Calu3 (cell line): ENCODE measurements around the gene GJA4. TPM values are rescaled to one million over a fixed set of nuclear protein-coding genes. Genes with fewer than 3 reads are reported as not detected.
"Not testable (repeated sequence)": the region's sequence is repeated elsewhere in the genome, so short reads cannot be mapped to it uniquely, and the experiment has no call there.

Experiments used
- BruUV-seq: library from RNA; stranded (reverse); fragments of 400-500 nt; replicated peaks from 2 replicates; lab custom pipeline; 2021; lab: Mats Ljungman, UMichigan
- CTCF ChIA-PET: fragments of 300-600 bp; sonication (Branson Sonifier 250); formaldehyde crosslinking; loops from one replicate; lab custom pipeline; 2022; ENCODE audit warnings: antibody characterized with exemption; lab: Charles Lee
- DNase-seq: peaks from one replicate; pipeline ENCODE4 v3.0.0; 2022
- H3K27ac Mint-ChIP-seq: one replicate; pipeline ENCODE4 v1.8.0; 2022; ENCODE audit warnings: mixed read lengths; ENCODE audit not compliant: unreplicated experiment
- H3K27me3 Mint-ChIP-seq: one replicate; pipeline ENCODE4 v1.8.0; 2022; ENCODE audit warnings: mixed read lengths; ENCODE audit not compliant: unreplicated experiment
- H3K36me3 Mint-ChIP-seq: one replicate; pipeline ENCODE4 v1.8.0; 2022; ENCODE audit warnings: mild to moderate bottlenecking, moderate library complexity, mixed read lengths; ENCODE audit not compliant: insufficient read depth, unreplicated experiment
- H3K4me1 Mint-ChIP-seq: one replicate; pipeline ENCODE4 v1.8.0; 2022; ENCODE audit warnings: mild to moderate bottlenecking, low read depth, mixed read lengths; ENCODE audit not compliant: unreplicated experiment
- H3K4me3 Mint-ChIP-seq: one replicate; pipeline ENCODE4 v1.8.0; 2022; ENCODE audit warnings: mild to moderate bottlenecking, low read depth, moderate library complexity, mixed read lengths; ENCODE audit not compliant: unreplicated experiment
- H3K9me3 Mint-ChIP-seq: one replicate; pipeline ENCODE4 v1.8.0; 2022; ENCODE audit warnings: low read depth, mixed read lengths; ENCODE audit not compliant: unreplicated experiment
- CTCF ChIP-seq: fragments of 200-600 bp; IDR thresholded peaks from one replicate; pipeline ENCODE4 v1.8.0; 2022; ENCODE audit warnings: antibody characterized with exemption; ENCODE audit not compliant: unreplicated experiment
- intact Hi-C: fragments of 100-400 bp; cut with micrococcal nuclease; formaldehyde crosslinking; loops from one replicate; pipeline ENCODE4 v1.10.0; 2022; ENCODE audit not compliant: unreplicated experiment
- total RNA-seq: library from RNA; stranded (reverse); gene quantifications from 2 replicates; pipeline ENCODE4 v1.2.3, GENCODE V29; 2022

GJA4 gene
- total RNA-seq, 1 experiment from 2014 or later = not detected

GRCh38 chr1:34816778-34817177 lies 24.0 kb downstream of the GJA4 start:
- intact Hi-C loops = no loop called here
- no peaks in the 10 kb centered on the region for H3K27me3 Mint-ChIP-seq
- H3K9me3 Mint-ChIP-seq = no peaks in the 10 kb centered on the region
- CTCF ChIA-PET = no interaction called here
- DNase-seq = no peak
- no peaks in the 10 kb centered on the region for H3K36me3 Mint-ChIP-seq
- H3K4me1 Mint-ChIP-seq = no peaks in the 10 kb centered on the region
- no peak for TF ChIP-seq CTCF
- BruUV-seq = no TSS peak
- no peak overlapping the region for H3K4me3 Mint-ChIP-seq
- H3K27ac Mint-ChIP-seq = no peak overlapping the region

DNA sequence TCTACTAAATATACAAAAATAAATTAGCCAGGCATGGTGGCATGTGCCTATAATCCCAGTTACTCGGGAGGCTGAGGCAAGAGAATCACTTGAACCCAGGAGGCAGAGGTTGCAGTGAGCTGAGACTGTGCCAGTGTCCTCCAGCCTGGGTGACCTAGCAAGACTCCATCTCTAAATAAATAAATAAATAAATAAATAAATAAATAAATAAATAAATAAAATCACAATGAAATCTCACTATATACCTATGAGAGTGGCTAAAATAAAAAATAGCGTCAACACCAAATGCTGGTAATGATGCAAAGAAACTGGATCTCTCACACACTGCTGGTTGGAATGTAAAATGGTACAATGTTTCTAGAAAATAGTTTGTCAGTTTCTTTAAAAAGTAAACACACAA lies 26.1 kb downstream of the GJA4 start:
- H3K27me3 Mint-ChIP-seq, BruUV-seq, intact Hi-C loops, DNase-seq, H3K9me3 Mint-ChIP-seq, H3K4me3 Mint-ChIP-seq, H3K27ac Mint-ChIP-seq, H3K4me1 Mint-ChIP-seq, CTCF ChIA-PET, H3K36me3 Mint-ChIP-seq: not testable (repeated sequence)

DNA sequence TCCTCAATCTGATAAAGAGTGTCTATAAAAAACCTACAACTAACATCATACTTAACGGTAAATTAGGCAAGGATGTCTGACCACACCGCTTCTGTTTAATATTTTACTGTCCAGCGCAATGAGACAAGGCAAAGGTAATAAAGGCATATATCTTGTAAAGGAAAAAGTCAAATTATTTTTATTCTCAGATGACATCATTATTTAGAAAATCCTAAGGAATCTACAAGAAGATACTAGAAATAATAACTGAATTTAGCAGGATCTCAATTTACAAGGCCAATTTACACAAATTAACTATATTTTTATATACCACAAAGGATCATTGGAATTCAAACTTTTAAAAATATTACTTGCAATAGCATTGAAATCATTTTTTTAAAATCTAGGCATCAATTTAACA lies 29.4 kb downstream of the GJA4 start:
- no TSS peak for BruUV-seq

GRCh38 chr1:34824817-34825454 lies 32.1 kb downstream of the GJA4 start:
- H3K9me3 Mint-ChIP-seq = no peaks in the 10 kb centered on the region
- no peak overlapping the region for H3K4me3 Mint-ChIP-seq
- no peak for DNase-seq
- no peaks in the 10 kb centered on the region for H3K36me3 Mint-ChIP-seq
- no peak overlapping the region for H3K27ac Mint-ChIP-seq
- H3K27me3 Mint-ChIP-seq = no peaks in the 10 kb centered on the region
- no TSS peak for BruUV-seq
- CTCF ChIA-PET = interaction anchor here (0.6 kb wide), 1 partner anchor 102 kb away, joined by 7 read pairs; no protein-coding TSS in a partner anchor
- no peak for TF ChIP-seq CTCF
- H3K4me1 Mint-ChIP-seq = peaks cover 8% of the 10 kb centered on the region
- intact Hi-C loops = no loop called here

More for the DNA sequence above, 29.4 kb downstream of the GJA4 start:
- no peak for DNase-seq
- Mint-ChIP-seq H3K27ac (no peak overlapping the region), H3K36me3 (no peaks in the 10 kb centered on the region), H3K4me1 (peaks cover 8% of the 10 kb centered on the region), H3K27me3 (no peaks in the 10 kb centered on the region), H3K9me3 (no peaks in the 10 kb centered on the region), H3K4me3 (no peak overlapping the region)
- no peak for TF ChIP-seq CTCF
- CTCF ChIA-PET = no interaction called here
- intact Hi-C loops = no loop called here

DNA sequence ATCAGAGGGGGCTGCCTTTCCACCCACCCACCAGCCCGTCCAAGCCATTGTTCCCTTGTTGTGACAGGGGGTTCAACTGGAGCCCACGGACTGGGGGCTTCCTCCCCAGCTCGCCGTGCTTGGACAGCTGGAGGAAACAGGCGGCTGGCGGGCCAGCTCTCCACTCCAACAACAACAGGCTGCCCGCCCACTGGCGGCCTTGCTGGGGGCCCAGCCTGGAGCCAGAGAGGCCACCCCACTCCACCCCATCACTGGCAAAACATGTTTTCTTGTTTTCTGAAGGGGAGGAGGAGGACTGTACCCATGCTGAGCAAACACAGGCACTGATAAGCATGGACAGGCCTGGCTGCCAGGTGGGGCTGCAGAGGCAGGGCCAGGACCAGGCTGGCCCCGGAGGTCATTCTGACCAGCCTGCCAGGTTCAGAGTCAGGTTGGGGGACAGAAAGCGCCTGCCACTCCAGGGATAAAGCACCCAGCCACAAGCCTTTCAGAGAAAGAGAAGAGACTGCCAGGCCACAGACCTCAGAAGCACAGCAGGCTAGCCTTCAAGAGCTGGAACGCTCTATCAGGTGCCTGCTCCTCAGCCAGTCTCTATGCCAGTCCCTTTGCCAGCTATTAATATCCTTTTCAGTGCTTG lies 32.8 kb downstream of the GJA4 start:
- peaks cover 8% of the 10 kb centered on the region for H3K4me1 Mint-ChIP-seq
- no peaks in the 10 kb centered on the region for H3K27me3 Mint-ChIP-seq
- no peak overlapping the region for H3K27ac Mint-ChIP-seq
- no peak for TF ChIP-seq CTCF
- no TSS peak for BruUV-seq
- CTCF ChIA-PET = interaction anchor here (0.6 to 1.0 kb wide), 2 partner anchors 10 to 102 kb away, joined by 3 to 7 read pairs; no protein-coding TSS in a partner anchor
- no peak overlapping the region for H3K4me3 Mint-ChIP-seq
- H3K9me3 Mint-ChIP-seq = no peaks in the 10 kb centered on the region
- intact Hi-C loops = no loop called here
- H3K36me3 Mint-ChIP-seq = no peaks in the 10 kb centered on the region
- DNase-seq = peak; percentile 17
